Measurements from ENCODE around the gene ANKIB1.

ANKIB1 gene

GRCh38 chr7:92415225-92415624, 169.5 kb downstream of the ANKIB1 start:
- no peak for DNase-seq (ENCODE audit: extremely low spot score)
- POLR2A ChIA-PET, result no interaction called here
- TF ChIP-seq PKNOX1 (IDR thresholded peaks at IDR 0.05) (no peak), ZNF384 (IDR thresholded peaks at IDR 0.05) (no peak), CTBP1 (IDR thresholded peaks at IDR 0.05; ENCODE audit: borderline replicate concordance) (no peak), ELF4 (IDR thresholded peaks at IDR 0.05) (no peak), SUZ12 (IDR thresholded peaks at IDR 0.05) (no peak), NFRKB (IDR thresholded peaks at IDR 0.05) (no peak), L3MBTL2 (conservative IDR thresholded peaks at IDR 0.05) (no peak), BHLHE40 (IDR thresholded peaks at IDR 0.05; ENCODE audit: borderline replicate concordance) (no peak), FOXM1 (IDR thresholded peaks at IDR 0.05; ENCODE audit: borderline replicate concordance) (no peak), FOXK2 (IDR thresholded peaks at IDR 0.05) (no peak), SP1 (IDR thresholded peaks at IDR 0.05) (no peak), FOXA1 (IDR thresholded peaks at IDR 0.05) (no peak), LEF1 (IDR thresholded peaks at IDR 0.05; ENCODE audit: borderline replicate concordance) (no peak), ARNT (IDR thresholded peaks at IDR 0.05) (no peak)
- CTCF ChIA-PET, result no interaction called here

GRCh38 chr7:92417913-92418312, 172.1 kb downstream of the ANKIB1 start:
- TF ChIP-seq L3MBTL2 (conservative IDR thresholded peaks at IDR 0.05) (no peak), FOXK2 (IDR thresholded peaks at IDR 0.05) (no peak), FOXM1 (IDR thresholded peaks at IDR 0.05; ENCODE audit: borderline replicate concordance) (no peak), NFRKB (IDR thresholded peaks at IDR 0.05) (no peak), ARNT (IDR thresholded peaks at IDR 0.05) (no peak), SUZ12 (IDR thresholded peaks at IDR 0.05) (no peak), PKNOX1 (IDR thresholded peaks at IDR 0.05) (no peak), TARDBP (IDR thresholded peaks at IDR 0.05) (no peak), HDGF (IDR thresholded peaks at IDR 0.05; ENCODE audit: borderline replicate concordance) (no peak), ELF4 (IDR thresholded peaks at IDR 0.05) (no peak), CTBP1 (IDR thresholded peaks at IDR 0.05; ENCODE audit: borderline replicate concordance) (no peak), LEF1 (IDR thresholded peaks at IDR 0.05; ENCODE audit: borderline replicate concordance) (no peak), ZNF384 (IDR thresholded peaks at IDR 0.05) (no peak), SP1 (IDR thresholded peaks at IDR 0.05) (no peak), BHLHE40 (IDR thresholded peaks at IDR 0.05; ENCODE audit: borderline replicate concordance) (no peak), FOXA1 (IDR thresholded peaks at IDR 0.05) (no peak)
- ChIA-PET POLR2A (no interaction called here), CTCF (interaction anchor here (1.6 kb wide), 1 partner anchor 29 kb away, joined by 4 read pairs; the partner anchor contains the start of gene GATAD1)
- no peak for DNase-seq (ENCODE audit: extremely low spot score)

- ChIA-PET CTCF (no interaction called here), POLR2A (interaction anchor here (1.2 kb wide), 1 partner anchor 26 kb away, joined by 3 read pairs; no protein-coding TSS in a partner anchor)
- DNase-seq (ENCODE audit: extremely low spot score), result no peak
- no peak for TF ChIP-seq L3MBTL2 (conservative IDR thresholded peaks at IDR 0.05)
- no peak for TF ChIP-seq ELF4 (IDR thresholded peaks at IDR 0.05)
- no peak for TF ChIP-seq FOXM1 (IDR thresholded peaks at IDR 0.05; ENCODE audit: borderline replicate concordance)
- TF ChIP-seq ARNT (IDR thresholded peaks at IDR 0.05), result no peak
- no peak for TF ChIP-seq ZNF384 (IDR thresholded peaks at IDR 0.05)
- TF ChIP-seq BHLHE40 (IDR thresholded peaks at IDR 0.05; ENCODE audit: borderline replicate concordance), result no peak
- no peak for TF ChIP-seq SUZ12 (IDR thresholded peaks at IDR 0.05)
- no peak for TF ChIP-seq FOXK2 (IDR thresholded peaks at IDR 0.05)
- TF ChIP-seq LEF1 (IDR thresholded peaks at IDR 0.05; ENCODE audit: borderline replicate concordance), result no peak
- no peak for TF ChIP-seq PKNOX1 (IDR thresholded peaks at IDR 0.05)
- no peak for TF ChIP-seq SP1 (IDR thresholded peaks at IDR 0.05)
- TF ChIP-seq CTBP1 (IDR thresholded peaks at IDR 0.05; ENCODE audit: borderline replicate concordance), result no peak
- no peak for TF ChIP-seq TARDBP (IDR thresholded peaks at IDR 0.05)
- TF ChIP-seq NFRKB (IDR thresholded peaks at IDR 0.05), result no peak
- TF ChIP-seq HDGF (IDR thresholded peaks at IDR 0.05; ENCODE audit: borderline replicate concordance), result no peak
- TF ChIP-seq FOXA1 (IDR thresholded peaks at IDR 0.05), result no peak
Measured at GRCh38 chr7:92421676-92422435, 176.1 kb downstream of the ANKIB1 start.

GRCh38 chr7:92422926-92423325, 177.2 kb downstream of the ANKIB1 start:
- CTCF ChIA-PET, result no interaction called here

More at GRCh38 chr7:92422926-92423325, 177.2 kb downstream of the ANKIB1 start:
- DNase-seq (ENCODE audit: extremely low spot score), result no peak
- TF ChIP-seq FOXA1 (IDR thresholded peaks at IDR 0.05) (no peak), LEF1 (IDR thresholded peaks at IDR 0.05; ENCODE audit: borderline replicate concordance) (no peak), TARDBP (IDR thresholded peaks at IDR 0.05) (no peak), ELF4 (IDR thresholded peaks at IDR 0.05) (no peak), ARNT (IDR thresholded peaks at IDR 0.05) (no peak), BHLHE40 (IDR thresholded peaks at IDR 0.05; ENCODE audit: borderline replicate concordance) (no peak), NFRKB (IDR thresholded peaks at IDR 0.05) (no peak), CTBP1 (IDR thresholded peaks at IDR 0.05; ENCODE audit: borderline replicate concordance) (no peak), SUZ12 (IDR thresholded peaks at IDR 0.05) (no peak), PKNOX1 (IDR thresholded peaks at IDR 0.05) (no peak), FOXM1 (IDR thresholded peaks at IDR 0.05; ENCODE audit: borderline replicate concordance) (no peak), SP1 (IDR thresholded peaks at IDR 0.05) (no peak), L3MBTL2 (conservative IDR thresholded peaks at IDR 0.05) (no peak), HDGF (IDR thresholded peaks at IDR 0.05; ENCODE audit: borderline replicate concordance) (no peak), ZNF384 (IDR thresholded peaks at IDR 0.05) (no peak)
- POLR2A ChIA-PET, result interaction anchor here (2.5 kb wide), 1 partner anchor 25 kb away, joined by 17 read pairs; the partner anchor contains the start of gene GATAD1

All from HEK293T (cell line).